HG02840 (cell line): ENCODE results near the gene SPNS3.

Experiments used
- ATAC-seq: cut with Tn5 transposase; IDR thresholded peaks from one replicate; pipeline ENCODE4 v1.9.1; 2021; ENCODE audit warnings: mild to moderate bottlenecking, moderate library complexity, moderate number of reproducible peaks; ENCODE audit not compliant: unreplicated experiment, low FRiP score

SPNS3 gene

GRCh38 chr17:4433515-4434031 lies at the start of gene SPNS3:
Gene SPNS3 (plus strand): TSS chr17:4433940. CDS start chr17:4433968, 28 bp downstream.
- no peak for ATAC-seq

- ATAC-seq = no peak
These were observed 47.3 kb upstream of the SPNS3 start for GRCh38 chr17:4386406-4386805.

- no peak for ATAC-seq
These were observed 46.6 kb upstream of the SPNS3 start for GRCh38 chr17:4387137-4387536.

- ATAC-seq = no peak
These were observed 44.7 kb upstream of the SPNS3 start for GRCh38 chr17:4389079-4389478.

GRCh38 chr17:4393806-4394205 lies 39.9 kb upstream of the SPNS3 start:
- ATAC-seq = no peak

- ATAC-seq = no peak
These were observed 39.3 kb upstream of the SPNS3 start for GRCh38 chr17:4394208-4395110.

GRCh38 chr17:4395111-4395478 lies 38.6 kb upstream of the SPNS3 start:
- ATAC-seq = no peak

- no peak for ATAC-seq
These were observed 35.9 kb upstream of the SPNS3 start for GRCh38 chr17:4397840-4398239.

- ATAC-seq = no peak
These were observed 28.6 kb upstream of the SPNS3 start for GRCh38 chr17:4405038-4405669.

GRCh38 chr17:4405699-4406098 lies 28.0 kb upstream of the SPNS3 start:
- no peak for ATAC-seq

GRCh38 chr17:4406386-4406785 lies 27.4 kb upstream of the SPNS3 start:
- ATAC-seq = no peak

GRCh38 chr17:4407216-4407615 lies 26.5 kb upstream of the SPNS3 start:
- ATAC-seq = no peak

- ATAC-seq = no peak
These were observed 25.9 kb upstream of the SPNS3 start for GRCh38 chr17:4407851-4408250.

GRCh38 chr17:4409659-4410058 lies 24.1 kb upstream of the SPNS3 start:
- ATAC-seq = no peak

GRCh38 chr17:4411201-4411600 lies 22.5 kb upstream of the SPNS3 start:
- no peak for ATAC-seq

GRCh38 chr17:4412933-4413831 lies 20.6 kb upstream of the SPNS3 start:
- ATAC-seq = peak; percentile 62

- ATAC-seq = no peak
These were observed 16.5 kb upstream of the SPNS3 start for GRCh38 chr17:4417129-4417667.

GRCh38 chr17:4420692-4421131 lies 13.0 kb upstream of the SPNS3 start:
- ATAC-seq = no peak

- ATAC-seq = no peak
These were observed 10.9 kb upstream of the SPNS3 start for GRCh38 chr17:4422864-4423263.

- ATAC-seq = no peak
These were observed 8.3 kb upstream of the SPNS3 start for GRCh38 chr17:4425398-4425797.
